ENCODE results near the gene PDIK1L.

Gene PDIK1L

GRCh38 chr1:26158271-26158907 lies 46.8 kb downstream of the PDIK1L start:
- DNase-seq, result no peak

- no peak for DNase-seq
Observed at GRCh38 chr1:26158908-26159742, 47.5 kb downstream of the PDIK1L start, which contains the start of gene FAM110D. Gene FAM110D (plus strand): TSS chr1:26159079. CDS start chr1:26161292, 2,213 bp downstream.

GRCh38 chr1:26159743-26160039 lies 48.1 kb downstream of the PDIK1L start:
- DNase-seq, result no peak

- DNase-seq, result no peak
Observed at GRCh38 chr1:26160527-26161414, 49.1 kb downstream of the PDIK1L start.

GRCh38 chr1:26161415-26162219 lies 50.0 kb downstream of the PDIK1L start:
- DNase-seq, result peak; percentile 70

GRCh38 chr1:26162220-26162709 lies 50.6 kb downstream of the PDIK1L start:
- DNase-seq, result no peak

GRCh38 chr1:26163684-26164035 lies 52.0 kb downstream of the PDIK1L start:
- no peak for DNase-seq

GRCh38 chr1:26164036-26164860 lies 52.6 kb downstream of the PDIK1L start:
- peak; percentile 44 for DNase-seq

GRCh38 chr1:26164861-26165842 lies 53.5 kb downstream of the PDIK1L start:
- DNase-seq, result no peak

- DNase-seq, result no peak
Observed at GRCh38 chr1:26166719-26167281, 55.2 kb downstream of the PDIK1L start.

GRCh38 chr1:26168410-26169197 lies 57.0 kb downstream of the PDIK1L start, which contains the start of gene C1orf232:
Gene C1orf232 (minus strand): TSS chr1:26168963. CDS start chr1:26168499, 464 bp downstream.
- peak; percentile 84 for DNase-seq

GRCh38 chr1:26169198-26169554 lies 57.6 kb downstream of the PDIK1L start:
- no peak for DNase-seq

GRCh38 chr1:26169669-26170471 lies 58.2 kb downstream of the PDIK1L start, which contains the start of gene ZNF593:
Gene ZNF593 (plus strand): TSS chr1:26169908. CDS start chr1:26169984, 76 bp downstream.
- peak; percentile 90 for DNase-seq

- no peak for DNase-seq
Observed at GRCh38 chr1:26170472-26170821, 58.8 kb downstream of the PDIK1L start.

- no peak for DNase-seq
Observed at GRCh38 chr1:26171084-26172072, 59.8 kb downstream of the PDIK1L start, which contains the start of gene ZNF593OS. Gene ZNF593OS (minus strand): TSS chr1:26171832. CDS start chr1:26171661, 171 bp downstream.
